Right lobe of liver (tissue), 6 donors: ENCODE results near the gene OR6F1. TPM values are rescaled to one million over a fixed set of nuclear protein-coding genes. Genes with fewer than 3 reads are reported as not detected.
"Not testable (repeated sequence)": the region's sequence is repeated elsewhere in the genome, so short reads cannot be mapped to it uniquely, and the experiment has no call there.

Source experiments
- ATAC-seq, 4 donors: fragments of 200-7000 bp; cut with Tn5 transposase; one replicate each; pipeline ENCODE4 v1.9.1; 2020; ENCODE audit warnings: mild to moderate bottlenecking in 4 of 4, moderate library complexity in 4 of 4
- DNase-seq, 3 donors: peaks; one replicate each; pipeline ENCODE4 v3.0.0-alpha.2; 2020
- H3K27ac ChIP-seq, 3 donors: fragments of 200-600 bp; one replicate each; pipeline ENCODE4 v1.8.0; 2022
- H3K27me3 ChIP-seq, 2 donors: fragments of 200-600 bp; one replicate each; pipeline ENCODE4 v1.8.0; 2022
- H3K36me3 ChIP-seq, 4 donors: fragments of 200-600 bp; sonication (generic) in 1 of 4; one replicate each; pipeline versions ENCODE4 v1.5.1 to v1.8.0; 2017 to 2022; ENCODE audit warnings: control low read depth in 1 of 4
- H3K4me1 ChIP-seq, 4 donors: fragments of 200-600 bp; sonication (generic) in 1 of 4; one replicate each; pipeline versions ENCODE4 v1.5.1 to v1.8.0; 2017 to 2022; ENCODE audit warnings: control low read depth in 1 of 4
- H3K4me3 ChIP-seq, 3 donors: fragments of 200-600 bp; one replicate each; pipeline ENCODE4 v1.8.0; 2022
- H3K9me3 ChIP-seq, 4 donors: fragments of 200-600 bp; sonication (generic) in 1 of 4; one replicate each; pipeline versions ENCODE4 v1.5.1 to v1.8.0; 2017 to 2022; ENCODE audit warnings: control low read depth in 1 of 4
- CTCF ChIP-seq, 4 donors: fragments of 200-600 bp in 3 of 4; fragments of 450-650 bp in 1 of 4; IDR thresholded peaks; one replicate each; pipeline versions ENCODE4 v1.5.1 to v1.8.0; 2016 to 2022; ENCODE audit warnings: antibody characterized with exemption in 4 of 4, mild to moderate bottlenecking in 2 of 4
- POLR2A ChIP-seq: fragments of 450-650 bp; IDR thresholded peaks from one replicate; pipeline ENCODE4 v1.6.1; 2017; ENCODE audit warnings: antibody characterized with exemption, mild to moderate bottlenecking
- WGBS: methylation state at CpG from one replicate; pipeline ENCODE4 v1.1.6; 2018; ENCODE audit warnings: low coverage, low lambda C conversion rate; ENCODE audit not compliant: insufficient coverage; ENCODE audit errors: missing lambda C conversion rate; 5-methylcytosine and 5-hydroxymethylcytosine counted together
- intact Hi-C, 2 donors: fragments of 100-400 bp; cut with DNase I; formaldehyde crosslinking; loops; one replicate each; pipeline versions ENCODE4 v1.11.2 to v1.14.1; 2022
- long read RNA-seq: library from polyadenylated mRNA; unstranded; transcript quantifications from one replicate; pipeline ENCODE4 v2.0.0, GENCODE V29; 2019
- total RNA-seq, 6 experiments: library from RNA; depleted of rRNA in 2 of 6; stranded (reverse); fragments of >200 nt in 2 of 6; fragmentation: NEBNext Ultra II Directional in 3 of 6; extraction: Animal tissue kit (Norgen Biotek cat#: 25700) in 3 of 6; gene quantifications; one replicate each; pipeline versions ENCODE4 v1.1.0 to v1.2.4, GENCODE V29; 2016 to 2023
- donor health status: DM: no; HTN: yes; CAD: no.
- donor health status: DM: no; HTN: no; CAD: no.
- donor health status: DM: no; HTN: no; CAD: no.
- donor health status: DM: no; HTN: yes; CAD: no.
- donor health status: DM: no; HTN: yes; CAD: no.

OR6F1 gene
- total RNA-seq = not detected
- long read RNA-seq = 0 reads

- no peak for TF ChIP-seq POLR2A
- no peak for TF ChIP-seq CTCF (IDR thresholded peaks at IDR 0.05)
- no peaks in the 10 kb centered on the region for H3K4me1 ChIP-seq
- ATAC-seq (no peak), DNase-seq (no peak)
- H3K27ac ChIP-seq = no peak within 1 kb of the TSS
- 49% methylated on average over 3 of the region's 3 CpGs for WGBS
- H3K27me3 ChIP-seq = no peaks in the 10 kb centered on the region
- no peaks in the 10 kb centered on the region for H3K36me3 ChIP-seq
- no peaks in the 10 kb centered on the region for H3K9me3 ChIP-seq
- no peak within 1 kb of the TSS for H3K4me3 ChIP-seq
- intact Hi-C loops = no loop called here
Observed at GRCh38 chr1:247716546-247716945, at the start of gene OR6F1. Gene OR6F1, minus strand, starts transcription at chr1:247716646. Its CDS starts 3,891 bp downstream, at chr1:247712755.

- H3K4me3 ChIP-seq = no peak within 1 kb of the TSS
- no peak for DNase-seq
- no peak within 1 kb of the TSS for H3K27ac ChIP-seq
- H3K9me3 ChIP-seq = no peaks in the 10 kb centered on the region
- 62% methylated on average over 3 of the region's 3 CpGs for WGBS
- no peaks in the 10 kb centered on the region for H3K4me1 ChIP-seq
- H3K27me3 ChIP-seq = no peaks in the 10 kb centered on the region
- intact Hi-C loops = no loop called here
- H3K36me3 ChIP-seq = no peaks in the 10 kb centered on the region
- ATAC-seq = no peak
- no peak for TF ChIP-seq CTCF (IDR thresholded peaks at IDR 0.05)
- TF ChIP-seq POLR2A = no peak
Observed at GRCh38 chr1:247760456-247760855, 44.0 kb upstream of the OR6F1 start, which contains the start of gene OR1C1. Gene OR1C1, minus strand, starts transcription at chr1:247760556. Its CDS starts 2,150 bp downstream, at chr1:247758406.

- intact Hi-C loops, H3K4me3 ChIP-seq, ATAC-seq: not testable (repeated sequence)
Observed at GRCh38 chr1:247754311-247754710, 37.9 kb upstream of the OR6F1 start.

GRCh38 chr1:247749870-247750269 is 33.4 kb upstream of the OR6F1 start:
- TF ChIP-seq POLR2A = no peak
- TF ChIP-seq CTCF (IDR thresholded peaks at IDR 0.05) = no peak
- Histone ChIP-seq H3K4me3 (no peak overlapping the region), H3K4me1 (no peaks in the 10 kb centered on the region), H3K36me3 (no peaks in the 10 kb centered on the region), H3K27me3 (no peaks in the 10 kb centered on the region), H3K27ac (no peak overlapping the region), H3K9me3 (no peaks in the 10 kb centered on the region)
- peak in 1 of 4 donors; percentile 44 for ATAC-seq
- no peak for DNase-seq
- whole genome bisulfite sequencing = no CpG with 5 or more reads among the region's 1 CpG
- intact Hi-C loops = no loop called here

More at GRCh38 chr1:247754311-247754710, 37.9 kb upstream of the OR6F1 start:
- 62% methylated on average over 1 of the region's 1 CpG for WGBS
- H3K4me1 ChIP-seq, H3K36me3 ChIP-seq, H3K27ac ChIP-seq, DNase-seq, H3K9me3 ChIP-seq, H3K27me3 ChIP-seq: not testable (repeated sequence)

GRCh38 chr1:247748041-247748440 is 31.6 kb upstream of the OR6F1 start, which contains the start of gene OR14A2:
Gene OR14A2, minus strand, starts transcription at chr1:247748141.
- TF ChIP-seq CTCF (IDR thresholded peaks at IDR 0.05) (no peak), POLR2A (no peak)
- no peak within 1 kb of the TSS for H3K27ac ChIP-seq
- DNase-seq = no peak
- no peaks in the 10 kb centered on the region for H3K9me3 ChIP-seq
- 60% methylated on average over 2 of the region's 2 CpGs for WGBS
- H3K36me3 ChIP-seq = no peaks in the 10 kb centered on the region
- no peak within 1 kb of the TSS for H3K4me3 ChIP-seq
- no peaks in the 10 kb centered on the region for H3K27me3 ChIP-seq
- intact Hi-C loops = no loop called here
- ATAC-seq = no peak
- H3K4me1 ChIP-seq = no peaks in the 10 kb centered on the region
